Activated naive CD4-positive, alpha-beta T cell treated with anti-CD3 and anti-CD28 coated beads for 36 hours (primary cell): ENCODE data around the gene ADGRL3. TPM values are rescaled to one million over a fixed set of nuclear protein-coding genes. Genes with fewer than 3 reads are reported as not detected.
"Not testable (repeated sequence)": the region's sequence is repeated elsewhere in the genome, so short reads cannot be mapped to it uniquely, and the experiment has no call there.

Experiments
- CTCF ChIA-PET: fragments of 350-600 bp; sonication (Branson Sonifier 250); formaldehyde crosslinking; loops from one replicate; lab custom pipeline; 2021; ENCODE audit warnings: antibody characterized with exemption; lab: Charles Lee
- DNase-seq: peaks from one replicate; pipeline ENCODE4 v3.0.0-alpha.2; 2020
- H3K27ac Mint-ChIP-seq: one replicate; pipeline ENCODE4 v1.8.0; 2021; ENCODE audit warnings: mild to moderate bottlenecking, mixed read lengths
- H3K27me3 Mint-ChIP-seq: one replicate; pipeline ENCODE4 v1.8.0; 2021; ENCODE audit warnings: low read depth, mixed read lengths
- H3K36me3 Mint-ChIP-seq: one replicate; pipeline ENCODE4 v1.8.0; 2021; ENCODE audit warnings: low read depth, mixed read lengths
- H3K4me1 Mint-ChIP-seq: one replicate; pipeline ENCODE4 v1.8.0; 2021; ENCODE audit warnings: low read depth, mixed read lengths
- H3K4me3 Mint-ChIP-seq: one replicate; pipeline ENCODE4 v1.8.0; 2021; ENCODE audit warnings: mild to moderate bottlenecking, moderate library complexity, mixed read lengths
- H3K9me3 Mint-ChIP-seq: one replicate; pipeline ENCODE4 v1.8.0; 2021; ENCODE audit warnings: mixed read lengths
- intact Hi-C: fragments of 100-400 bp; cut with micrococcal nuclease; formaldehyde crosslinking; loops from one replicate; pipeline ENCODE4 v1.15.1; 2023
- total RNA-seq, 2 experiments: library from RNA; stranded (reverse); gene quantifications; one replicate each; pipeline ENCODE4 v1.2.3, GENCODE V29; 2021

Gene ADGRL3
- total RNA-seq, 2 experiments from 2014 or later = not detected

DNA sequence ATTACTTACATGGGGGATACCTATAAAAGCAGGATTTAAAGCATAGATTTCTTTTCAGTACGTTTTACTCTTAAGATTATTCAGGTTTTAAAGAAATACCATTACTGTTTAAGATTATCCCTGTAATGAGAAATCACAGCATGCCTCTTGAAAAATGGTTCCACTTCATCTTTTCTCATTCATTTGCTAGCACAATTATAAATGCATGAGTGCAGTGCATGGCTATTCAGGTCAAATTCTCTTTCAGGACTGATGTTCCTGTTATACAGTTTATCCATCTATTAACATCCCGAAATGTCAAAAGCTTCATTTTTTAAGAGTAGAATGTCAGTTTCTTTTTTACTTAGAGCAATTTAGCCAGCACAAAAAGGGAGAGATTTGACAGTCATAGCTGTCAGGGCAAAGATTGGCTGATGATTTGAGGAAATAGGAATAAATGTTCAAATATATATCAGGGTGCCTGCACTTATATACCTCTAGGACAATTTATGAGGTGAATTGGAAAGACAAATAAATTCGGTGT lies 135.2 kb downstream of the ADGRL3 start:
- no peak overlapping the region for H3K27ac Mint-ChIP-seq
- H3K4me1 Mint-ChIP-seq = no peaks in the 10 kb centered on the region
- H3K9me3 Mint-ChIP-seq = peaks cover 4% of the 10 kb centered on the region
- H3K4me3 Mint-ChIP-seq = no peak overlapping the region
- CTCF ChIA-PET = no interaction called here
- no peaks in the 10 kb centered on the region for H3K27me3 Mint-ChIP-seq
- no peak for DNase-seq
- H3K36me3 Mint-ChIP-seq = no peaks in the 10 kb centered on the region
- intact Hi-C loops = no loop called here

DNA sequence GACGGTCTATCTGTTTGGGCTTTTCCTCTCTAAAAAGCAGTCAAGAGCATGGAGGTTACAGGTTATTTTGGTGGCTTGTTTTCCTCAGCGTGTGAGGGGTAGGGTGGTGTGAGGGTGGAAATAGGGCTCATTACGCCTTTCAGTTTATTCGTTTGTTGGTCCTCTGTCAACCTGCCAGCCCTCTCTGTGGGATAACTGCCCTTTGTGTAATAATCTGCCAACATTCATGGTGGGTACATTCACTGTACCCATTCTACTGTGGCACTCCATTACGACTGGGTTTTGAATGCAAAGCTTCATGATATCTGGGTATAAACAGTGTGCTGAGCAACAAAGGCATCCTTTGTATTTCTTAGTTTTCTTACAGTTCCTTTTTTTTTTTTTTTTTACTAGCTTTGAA lies 136.4 kb downstream of the ADGRL3 start:
- Mint-ChIP-seq H3K27ac (no peak overlapping the region), H3K4me1 (no peaks in the 10 kb centered on the region), H3K9me3 (no peaks in the 10 kb centered on the region), H3K36me3 (no peaks in the 10 kb centered on the region), H3K27me3 (no peaks in the 10 kb centered on the region), H3K4me3 (no peak overlapping the region)
- no peak for DNase-seq
- intact Hi-C loops = no loop called here
- CTCF ChIA-PET = no interaction called here

DNA sequence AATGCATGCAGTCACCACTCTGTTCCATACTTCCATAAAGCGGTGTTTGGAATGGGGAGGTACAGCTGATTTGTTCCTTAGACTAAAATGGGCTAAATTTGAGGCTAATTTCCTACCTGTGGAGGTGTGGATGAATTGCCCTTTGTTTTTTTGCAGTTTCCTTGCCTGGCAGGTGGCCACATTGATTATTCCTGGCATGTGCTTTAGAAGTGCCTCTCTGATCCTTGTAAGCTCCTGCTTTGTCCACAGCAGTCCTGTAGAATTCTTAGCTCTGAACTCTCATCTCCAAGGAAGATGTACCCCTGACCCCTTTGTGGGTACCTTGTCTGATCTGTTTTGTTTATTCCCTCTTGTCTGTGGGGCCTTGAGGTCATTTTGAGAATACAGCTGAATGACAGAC lies 136.8 kb downstream of the ADGRL3 start:
- H3K27ac Mint-ChIP-seq = no peak overlapping the region
- no peak for DNase-seq
- H3K9me3 Mint-ChIP-seq = no peaks in the 10 kb centered on the region
- no peaks in the 10 kb centered on the region for H3K27me3 Mint-ChIP-seq
- H3K36me3 Mint-ChIP-seq = no peaks in the 10 kb centered on the region
- H3K4me3 Mint-ChIP-seq = no peak overlapping the region
- no peaks in the 10 kb centered on the region for H3K4me1 Mint-ChIP-seq
- CTCF ChIA-PET = no interaction called here
- intact Hi-C loops = no loop called here

DNA sequence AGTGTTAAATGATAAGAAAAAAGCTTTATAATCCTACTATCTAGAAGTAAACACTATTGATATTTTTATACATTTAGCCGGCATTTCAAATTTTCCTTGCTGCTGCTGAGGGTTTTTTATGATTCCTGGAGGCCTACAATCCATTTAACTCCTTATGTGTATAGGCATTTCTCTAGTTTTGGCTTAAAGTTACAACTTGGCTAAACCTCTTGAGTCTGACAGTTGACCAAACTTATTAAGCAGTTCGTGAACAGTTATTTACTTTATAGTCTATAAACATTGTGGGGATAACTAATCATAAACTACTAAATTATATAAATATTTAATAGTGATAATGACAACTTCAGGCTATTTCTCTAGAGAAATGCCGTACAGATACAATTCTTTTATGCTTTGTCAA lies 141.9 kb downstream of the ADGRL3 start:
- H3K27ac Mint-ChIP-seq = no peak overlapping the region
- DNase-seq = no peak
- no peaks in the 10 kb centered on the region for H3K36me3 Mint-ChIP-seq
- intact Hi-C loops = no loop called here
- H3K4me1 Mint-ChIP-seq = no peaks in the 10 kb centered on the region
- no peak overlapping the region for H3K4me3 Mint-ChIP-seq
- no peaks in the 10 kb centered on the region for H3K27me3 Mint-ChIP-seq
- H3K9me3 Mint-ChIP-seq = peaks cover 4% of the 10 kb centered on the region
- CTCF ChIA-PET = no interaction called here

DNA sequence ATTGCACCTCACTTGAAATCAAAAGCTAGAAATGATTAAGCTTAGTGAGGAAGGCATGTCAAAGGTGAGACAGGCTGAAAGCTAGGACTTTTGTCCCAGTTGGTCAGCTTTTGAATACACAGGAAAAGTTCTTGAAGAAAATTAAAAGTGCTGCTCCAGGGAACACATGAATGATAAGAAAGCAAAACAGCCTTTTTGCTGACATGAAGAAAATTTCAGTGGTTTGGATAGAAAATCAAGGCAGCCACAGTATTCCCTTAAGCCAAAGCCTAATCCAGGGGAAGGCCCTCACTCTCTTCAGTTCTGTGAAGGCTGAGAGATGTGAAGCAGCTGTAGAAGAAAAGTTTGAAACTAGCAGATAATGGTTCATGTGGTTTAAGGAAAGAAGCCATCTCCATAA lies 150.8 kb downstream of the ADGRL3 start:
- Mint-ChIP-seq H3K27ac (no peak overlapping the region), H3K4me1 (no peaks in the 10 kb centered on the region), H3K9me3 (peaks cover 2% of the 10 kb centered on the region), H3K36me3 (no peaks in the 10 kb centered on the region), H3K4me3 (no peak overlapping the region), H3K27me3 (no peaks in the 10 kb centered on the region)
- intact Hi-C loops = no loop called here
- CTCF ChIA-PET = no interaction called here
- DNase-seq = no peak

DNA sequence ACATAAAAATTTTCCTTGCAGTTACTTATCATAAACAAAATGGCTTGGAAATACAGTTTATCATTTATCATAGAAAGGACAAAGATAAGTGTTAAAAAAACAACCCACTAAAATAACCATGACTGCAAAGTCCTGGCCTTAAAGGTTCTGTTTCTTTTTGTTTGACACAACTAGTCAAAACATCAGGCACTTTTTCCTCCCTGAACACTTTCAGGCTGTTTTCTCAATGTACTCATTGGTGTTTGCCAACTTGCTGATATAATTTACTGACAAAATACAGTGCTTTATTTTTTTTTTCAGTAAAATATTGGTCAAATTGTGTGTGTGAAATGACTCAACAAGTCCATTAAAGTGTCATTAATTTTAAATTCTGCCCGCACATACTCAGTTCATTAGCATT lies 156.6 kb downstream of the ADGRL3 start:
- Mint-ChIP-seq H3K27ac (no peak overlapping the region), H3K36me3 (no peaks in the 10 kb centered on the region), H3K9me3 (peaks cover 6% of the 10 kb centered on the region), H3K4me1 (no peaks in the 10 kb centered on the region), H3K27me3 (no peaks in the 10 kb centered on the region), H3K4me3 (no peak overlapping the region)
- intact Hi-C loops = no loop called here
- CTCF ChIA-PET = no interaction called here
- no peak for DNase-seq

DNA sequence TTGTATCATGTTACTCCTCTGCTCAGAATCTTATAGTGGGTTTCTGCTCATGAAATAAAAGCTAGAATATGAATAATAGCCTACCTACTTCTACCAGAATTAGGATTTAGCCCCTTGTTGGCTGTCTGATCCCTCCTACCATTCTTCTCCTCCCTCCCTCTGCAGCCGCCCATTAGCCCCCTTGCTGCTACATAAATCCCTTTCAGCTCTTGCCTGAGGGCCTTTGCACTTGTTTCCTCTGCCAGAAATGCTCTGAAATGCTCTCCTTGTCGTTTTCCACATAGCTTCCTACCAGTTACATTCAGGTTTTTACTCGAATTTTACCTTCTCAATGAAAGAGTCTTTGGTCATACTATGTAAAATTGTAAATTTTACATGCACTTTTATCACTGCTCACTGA lies 159.2 kb downstream of the ADGRL3 start:
- Mint-ChIP-seq H3K4me1 (no peaks in the 10 kb centered on the region), H3K36me3 (no peaks in the 10 kb centered on the region), H3K27me3 (no peaks in the 10 kb centered on the region), H3K9me3 (peaks cover 4% of the 10 kb centered on the region), H3K4me3 (no peak overlapping the region), H3K27ac (no peak overlapping the region)
- intact Hi-C loops = no loop called here
- CTCF ChIA-PET = no interaction called here
- DNase-seq = no peak

DNA sequence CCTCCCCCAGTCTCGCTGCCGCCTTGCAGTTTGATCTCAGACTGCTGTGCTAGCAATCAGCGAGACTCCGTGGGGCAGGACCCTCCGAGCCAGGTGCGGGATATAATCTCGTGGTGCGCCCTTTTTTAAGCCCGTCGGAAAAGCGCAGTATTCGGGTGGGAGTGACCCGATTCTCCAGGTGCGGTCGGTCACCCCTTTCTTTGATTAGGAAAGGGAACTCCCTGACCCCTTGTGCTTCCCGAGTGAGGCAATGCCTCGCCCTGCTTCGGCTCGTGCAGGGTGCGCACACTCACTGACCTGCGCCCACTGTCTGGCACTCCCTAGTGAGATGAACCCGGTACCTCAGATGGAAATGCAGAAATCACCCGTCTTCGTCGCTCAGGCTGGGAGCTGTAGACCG lies 172.7 kb downstream of the ADGRL3 start:
- DNase-seq, intact Hi-C loops, H3K9me3 Mint-ChIP-seq, H3K4me1 Mint-ChIP-seq, H3K27me3 Mint-ChIP-seq, H3K36me3 Mint-ChIP-seq, CTCF ChIA-PET, H3K4me3 Mint-ChIP-seq, H3K27ac Mint-ChIP-seq: not testable (repeated sequence)

DNA sequence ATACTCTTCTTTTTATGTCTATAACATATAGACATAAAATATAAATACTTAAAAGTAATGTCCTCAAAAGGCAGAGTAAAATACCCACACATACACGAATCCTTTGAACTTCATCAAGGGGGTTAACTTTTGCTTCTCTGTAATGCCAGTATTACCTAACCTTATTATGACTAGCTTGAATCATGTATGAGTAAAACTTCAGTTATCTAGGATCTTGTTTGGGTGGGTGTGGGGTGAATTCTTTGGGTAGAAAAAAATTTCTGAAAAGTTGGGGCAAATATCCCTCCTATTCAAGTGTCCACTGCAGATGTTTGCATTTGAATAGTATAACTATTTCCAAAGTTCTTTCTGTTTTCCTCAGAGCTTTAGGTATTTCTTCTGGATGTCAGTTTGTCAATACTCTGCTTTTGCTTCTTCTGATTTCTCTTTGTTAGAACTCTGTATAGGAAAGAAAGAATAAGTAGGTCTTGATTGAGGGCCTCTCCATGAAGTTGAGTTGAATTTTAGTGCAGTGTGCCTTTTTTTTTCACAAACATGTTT lies 173.8 kb downstream of the ADGRL3 start:
- CTCF ChIA-PET = no interaction called here
- Mint-ChIP-seq H3K4me3 (no peak overlapping the region), H3K36me3 (no peaks in the 10 kb centered on the region), H3K9me3 (peaks cover 4% of the 10 kb centered on the region), H3K4me1 (no peaks in the 10 kb centered on the region), H3K27ac (no peak overlapping the region), H3K27me3 (no peaks in the 10 kb centered on the region)
- DNase-seq = no peak
- intact Hi-C loops = no loop called here

DNA sequence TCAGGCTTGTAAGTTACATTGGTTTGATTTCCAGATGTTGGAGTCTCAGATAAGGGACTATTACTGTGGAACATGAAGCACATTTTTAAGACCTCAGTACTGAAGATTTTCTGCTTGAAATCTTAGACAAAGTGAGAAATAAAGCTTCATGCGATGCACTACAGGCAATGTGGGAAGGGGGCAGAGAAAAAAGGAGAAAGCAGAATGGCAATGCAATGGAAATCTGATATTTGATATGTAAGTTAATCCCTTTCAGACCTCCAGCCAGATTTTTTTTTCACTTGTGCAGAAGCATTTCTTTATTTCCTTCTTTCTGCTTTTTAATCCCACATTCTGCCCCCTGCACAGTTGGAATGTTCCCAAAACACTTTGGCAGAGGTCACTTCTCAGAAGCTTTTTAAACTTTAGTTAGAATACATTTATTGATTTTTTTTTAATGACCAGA lies 174.3 kb downstream of the ADGRL3 start:
- H3K9me3 Mint-ChIP-seq = peaks cover 4% of the 10 kb centered on the region
- CTCF ChIA-PET = no interaction called here

DNA sequence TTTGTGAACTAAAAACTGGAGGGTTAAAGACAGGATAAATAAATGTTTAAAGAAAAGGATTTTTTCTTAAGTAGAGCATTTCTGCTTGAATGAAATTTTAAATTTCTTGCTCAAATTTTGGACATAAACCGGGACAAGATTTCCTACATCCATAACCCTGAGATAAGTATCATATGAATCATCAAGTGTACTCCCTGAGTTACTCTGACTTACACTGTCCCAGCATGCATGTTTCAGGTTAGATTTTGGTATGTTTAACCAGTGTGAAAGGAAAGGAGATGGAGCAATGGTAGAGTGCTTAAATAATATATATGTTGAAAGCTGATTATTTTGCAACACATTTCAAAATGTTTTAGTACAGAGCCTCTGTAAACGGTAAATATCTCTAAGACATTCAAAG lies 175.2 kb downstream of the ADGRL3 start:
- no peak for DNase-seq
- no peaks in the 10 kb centered on the region for H3K27me3 Mint-ChIP-seq
- no peak overlapping the region for H3K4me3 Mint-ChIP-seq
- H3K36me3 Mint-ChIP-seq = no peaks in the 10 kb centered on the region
- H3K9me3 Mint-ChIP-seq = peaks cover 4% of the 10 kb centered on the region
- CTCF ChIA-PET = no interaction called here
- no peaks in the 10 kb centered on the region for H3K4me1 Mint-ChIP-seq
- no peak overlapping the region for H3K27ac Mint-ChIP-seq
- intact Hi-C loops = no loop called here

More for the DNA sequence above, 174.3 kb downstream of the ADGRL3 start:
- Mint-ChIP-seq H3K4me1 (no peaks in the 10 kb centered on the region), H3K36me3 (no peaks in the 10 kb centered on the region), H3K27me3 (no peaks in the 10 kb centered on the region), H3K4me3 (no peak overlapping the region), H3K27ac (no peak overlapping the region)
- intact Hi-C loops = no loop called here
- DNase-seq = no peak

DNA sequence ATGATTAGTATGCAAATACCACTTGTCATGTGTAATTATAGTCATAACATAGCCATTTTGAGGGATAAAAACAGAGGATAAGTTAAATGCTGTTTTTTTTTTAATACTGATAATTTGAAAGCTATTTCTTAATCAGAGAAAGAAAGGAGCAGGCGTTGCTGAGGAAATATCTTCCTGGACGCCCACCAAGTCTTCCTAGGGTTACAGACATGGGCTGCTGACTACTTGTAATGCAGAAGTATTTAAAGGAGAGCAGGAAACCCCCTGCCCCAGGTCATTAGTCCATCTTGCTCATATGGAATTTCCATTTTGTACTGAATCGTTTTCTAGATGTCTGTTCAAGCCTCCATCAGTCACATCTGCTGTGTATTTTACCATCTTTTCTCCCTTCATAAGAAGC lies 176.2 kb downstream of the ADGRL3 start:
- no peaks in the 10 kb centered on the region for H3K36me3 Mint-ChIP-seq
- no peaks in the 10 kb centered on the region for H3K27me3 Mint-ChIP-seq
- peaks cover 4% of the 10 kb centered on the region for H3K9me3 Mint-ChIP-seq
- CTCF ChIA-PET = no interaction called here
- no peak for DNase-seq
- no peak overlapping the region for H3K27ac Mint-ChIP-seq
- no peaks in the 10 kb centered on the region for H3K4me1 Mint-ChIP-seq
- intact Hi-C loops = no loop called here
- H3K4me3 Mint-ChIP-seq = no peak overlapping the region

DNA sequence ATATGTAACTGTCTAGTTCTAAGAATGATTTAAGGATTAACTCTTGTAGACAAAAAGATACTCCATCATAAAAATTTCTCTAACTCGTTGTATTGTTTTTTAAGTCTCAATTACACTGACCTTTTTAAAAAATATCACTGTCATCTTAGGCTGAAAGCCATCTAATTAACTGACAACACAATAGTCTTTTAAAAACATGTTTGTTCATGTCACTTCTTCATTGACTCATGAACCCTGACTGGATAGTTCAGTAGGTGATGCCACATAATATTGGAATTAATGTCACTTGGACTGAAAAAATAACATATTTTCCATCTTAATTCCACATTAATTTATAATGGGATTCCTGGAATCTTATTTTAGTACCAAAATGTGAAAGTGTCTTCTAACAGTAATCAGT lies 179.3 kb downstream of the ADGRL3 start:
- peaks cover 1% of the 10 kb centered on the region for H3K9me3 Mint-ChIP-seq
- no peaks in the 10 kb centered on the region for H3K4me1 Mint-ChIP-seq
- intact Hi-C loops = no loop called here
- no peak for DNase-seq
- H3K27ac Mint-ChIP-seq = no peak overlapping the region
- no peak overlapping the region for H3K4me3 Mint-ChIP-seq
- H3K27me3 Mint-ChIP-seq = no peaks in the 10 kb centered on the region
- H3K36me3 Mint-ChIP-seq = no peaks in the 10 kb centered on the region
- CTCF ChIA-PET = no interaction called here
